ENCODE data around the gene DCHS1. TPM values are rescaled to one million over a fixed set of nuclear protein-coding genes. Genes with fewer than 3 reads are reported as not detected.

The DCHS1 gene
- total and polyA plus RNA-seq, 2 of the 13 experiments (the other 11 are each of a cell fraction or from before 2014, with no cell fraction given): under 0.01 to 0.03 TPM

GRCh38 chr11:6638429-6638828 is 17.2 kb downstream of the DCHS1 start (continued):
- TF ChIP-seq, protein P1, sequence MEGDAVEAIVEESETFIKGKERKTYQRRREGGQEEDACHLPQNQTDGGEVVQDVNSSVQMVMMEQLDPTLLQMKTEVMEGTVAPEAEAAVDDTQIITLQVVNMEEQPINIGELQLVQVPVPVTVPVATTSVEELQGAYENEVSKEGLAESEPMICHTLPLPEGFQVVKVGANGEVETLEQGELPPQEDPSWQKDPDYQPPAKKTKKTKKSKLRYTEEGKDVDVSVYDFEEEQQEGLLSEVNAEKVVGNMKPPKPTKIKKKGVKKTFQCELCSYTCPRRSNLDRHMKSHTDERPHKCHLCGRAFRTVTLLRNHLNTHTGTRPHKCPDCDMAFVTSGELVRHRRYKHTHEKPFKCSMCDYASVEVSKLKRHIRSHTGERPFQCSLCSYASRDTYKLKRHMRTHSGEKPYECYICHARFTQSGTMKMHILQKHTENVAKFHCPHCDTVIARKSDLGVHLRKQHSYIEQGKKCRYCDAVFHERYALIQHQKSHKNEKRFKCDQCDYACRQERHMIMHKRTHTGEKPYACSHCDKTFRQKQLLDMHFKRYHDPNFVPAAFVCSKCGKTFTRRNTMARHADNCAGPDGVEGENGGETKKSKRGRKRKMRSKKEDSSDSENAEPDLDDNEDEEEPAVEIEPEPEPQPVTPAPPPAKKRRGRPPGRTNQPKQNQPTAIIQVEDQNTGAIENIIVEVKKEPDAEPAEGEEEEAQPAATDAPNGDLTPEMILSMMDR (CRISPR knock-in tag; IDR thresholded peaks at IDR 0.05): peak; percentile 47
- TF ChIP-seq ZNF720 (CRISPR knock-in tag; IDR thresholded peaks at IDR 0.05) (no peak), STAG1 (CRISPR knock-in tag; IDR thresholded peaks at IDR 0.05) (peak; percentile 66), ZNF432 (CRISPR knock-in tag; IDR thresholded peaks at IDR 0.05; ENCODE audit: borderline replicate concordance) (no peak), NFYB (CRISPR knock-in tag; IDR thresholded peaks at IDR 0.05) (no peak), ZNF563 (CRISPR knock-in tag; IDR thresholded peaks at IDR 0.05) (no peak), SMC3 (IDR thresholded peaks at IDR 0.05; ENCODE audit: low read length) (peak; percentile 12; the same call in 1 of the 2 replicates), DZIP1 (CRISPR knock-in tag; IDR thresholded peaks at IDR 0.05) (no peak), ZBTB1 (CRISPR knock-in tag; IDR thresholded peaks at IDR 0.05; ENCODE audit: borderline replicate concordance) (no peak), NFYC (CRISPR knock-in tag; IDR thresholded peaks at IDR 0.05) (no peak), PLRG1 (conservative IDR thresholded peaks at IDR 0.05) (no peak)
- TF ChIP-seq, protein P2, sequence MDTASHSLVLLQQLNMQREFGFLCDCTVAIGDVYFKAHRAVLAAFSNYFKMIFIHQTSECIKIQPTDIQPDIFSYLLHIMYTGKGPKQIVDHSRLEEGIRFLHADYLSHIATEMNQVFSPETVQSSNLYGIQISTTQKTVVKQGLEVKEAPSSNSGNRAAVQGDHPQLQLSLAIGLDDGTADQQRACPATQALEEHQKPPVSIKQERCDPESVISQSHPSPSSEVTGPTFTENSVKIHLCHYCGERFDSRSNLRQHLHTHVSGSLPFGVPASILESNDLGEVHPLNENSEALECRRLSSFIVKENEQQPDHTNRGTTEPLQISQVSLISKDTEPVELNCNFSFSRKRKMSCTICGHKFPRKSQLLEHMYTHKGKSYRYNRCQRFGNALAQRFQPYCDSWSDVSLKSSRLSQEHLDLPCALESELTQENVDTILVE (CRISPR knock-in tag; IDR thresholded peaks at IDR 0.05): no peak
